Measurements from ENCODE around the gene CELF5. TPM values are rescaled to one million over a fixed set of nuclear protein-coding genes. Genes with fewer than 3 reads are reported as not detected.
"Not testable (repeated sequence)": the region's sequence is repeated elsewhere in the genome, so short reads cannot be mapped to it uniquely, and the experiment has no call there.

The CELF5 gene
- total RNA-seq, 1 donor from 2014 or later: not detected

DNA sequence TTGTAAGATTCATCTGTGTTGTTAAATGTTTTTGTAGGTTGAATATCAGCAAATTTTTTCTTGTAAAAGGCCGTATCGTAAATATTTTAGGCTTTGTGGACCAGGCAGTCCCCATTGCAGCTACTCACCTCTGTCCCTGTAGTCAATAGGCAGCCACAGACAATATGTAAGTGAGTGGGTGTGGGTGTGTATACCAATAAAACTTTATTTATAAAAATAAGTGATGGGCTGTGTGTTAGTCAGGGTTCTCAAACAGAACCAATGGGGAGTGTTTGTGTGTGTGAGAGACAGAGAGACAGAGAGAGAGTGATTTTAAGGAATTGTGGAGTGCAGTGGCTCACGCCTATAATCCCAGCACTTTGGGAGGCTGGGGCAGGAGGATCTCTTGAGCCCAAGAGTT, 104.3 kb downstream of the CELF5 start:
- Histone ChIP-seq H3K4me1 (no peaks in the 10 kb centered on the region), H3K27me3 (ENCODE audit: low read depth) (no peaks in the 10 kb centered on the region), H3K4me3 (no peak overlapping the region), H3K27ac (replicated peaks) (no peak overlapping the region), H3K9me3 (replicated peaks) (no peaks in the 10 kb centered on the region), H3K36me3 (no peaks in the 10 kb centered on the region)
- TF ChIP-seq, protein P1, sequence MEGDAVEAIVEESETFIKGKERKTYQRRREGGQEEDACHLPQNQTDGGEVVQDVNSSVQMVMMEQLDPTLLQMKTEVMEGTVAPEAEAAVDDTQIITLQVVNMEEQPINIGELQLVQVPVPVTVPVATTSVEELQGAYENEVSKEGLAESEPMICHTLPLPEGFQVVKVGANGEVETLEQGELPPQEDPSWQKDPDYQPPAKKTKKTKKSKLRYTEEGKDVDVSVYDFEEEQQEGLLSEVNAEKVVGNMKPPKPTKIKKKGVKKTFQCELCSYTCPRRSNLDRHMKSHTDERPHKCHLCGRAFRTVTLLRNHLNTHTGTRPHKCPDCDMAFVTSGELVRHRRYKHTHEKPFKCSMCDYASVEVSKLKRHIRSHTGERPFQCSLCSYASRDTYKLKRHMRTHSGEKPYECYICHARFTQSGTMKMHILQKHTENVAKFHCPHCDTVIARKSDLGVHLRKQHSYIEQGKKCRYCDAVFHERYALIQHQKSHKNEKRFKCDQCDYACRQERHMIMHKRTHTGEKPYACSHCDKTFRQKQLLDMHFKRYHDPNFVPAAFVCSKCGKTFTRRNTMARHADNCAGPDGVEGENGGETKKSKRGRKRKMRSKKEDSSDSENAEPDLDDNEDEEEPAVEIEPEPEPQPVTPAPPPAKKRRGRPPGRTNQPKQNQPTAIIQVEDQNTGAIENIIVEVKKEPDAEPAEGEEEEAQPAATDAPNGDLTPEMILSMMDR (IDR thresholded peaks at IDR 0.05; ENCODE audit: borderline replicate concordance): no peak
- intact Hi-C loops (cut with micrococcal nuclease): loop anchor here (5.0 kb wide), 1 partner anchor 144 kb away; no protein-coding TSS in a partner anchor
- no peak for DNase-seq

DNA sequence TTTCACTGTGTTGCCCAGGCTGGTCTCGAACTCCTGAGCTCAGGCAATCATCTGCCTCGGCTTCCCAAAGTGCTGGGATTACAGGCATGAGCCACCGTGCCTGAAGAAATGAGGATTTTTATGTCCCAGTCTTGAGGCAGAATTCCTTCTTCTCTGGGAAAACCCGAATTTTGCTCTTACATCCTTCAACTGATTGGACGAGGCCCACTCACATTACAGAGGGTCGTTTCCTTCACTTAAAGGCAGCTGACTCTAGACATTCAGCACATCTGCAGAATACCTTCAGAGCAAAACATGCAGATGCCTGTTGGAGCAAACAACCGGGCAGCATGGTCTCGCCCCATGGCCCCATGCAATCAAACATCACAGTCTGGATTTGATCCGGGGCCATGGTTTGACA, 105.6 kb downstream of the CELF5 start:
- Histone ChIP-seq H3K36me3 (no peaks in the 10 kb centered on the region), H3K4me1 (peaks cover 8% of the 10 kb centered on the region), H3K9me3 (replicated peaks) (no peaks in the 10 kb centered on the region), H3K27me3 (ENCODE audit: low read depth) (no peaks in the 10 kb centered on the region), H3K4me3 (no peak overlapping the region), H3K27ac (replicated peaks) (no peak overlapping the region)
- intact Hi-C loops (cut with micrococcal nuclease): loop anchor here (10.0 kb wide), 1 partner anchor 95 kb away; no protein-coding TSS in a partner anchor
- TF ChIP-seq, protein P1 (IDR thresholded peaks at IDR 0.05; ENCODE audit: borderline replicate concordance): no peak
- no peak for DNase-seq

DNA sequence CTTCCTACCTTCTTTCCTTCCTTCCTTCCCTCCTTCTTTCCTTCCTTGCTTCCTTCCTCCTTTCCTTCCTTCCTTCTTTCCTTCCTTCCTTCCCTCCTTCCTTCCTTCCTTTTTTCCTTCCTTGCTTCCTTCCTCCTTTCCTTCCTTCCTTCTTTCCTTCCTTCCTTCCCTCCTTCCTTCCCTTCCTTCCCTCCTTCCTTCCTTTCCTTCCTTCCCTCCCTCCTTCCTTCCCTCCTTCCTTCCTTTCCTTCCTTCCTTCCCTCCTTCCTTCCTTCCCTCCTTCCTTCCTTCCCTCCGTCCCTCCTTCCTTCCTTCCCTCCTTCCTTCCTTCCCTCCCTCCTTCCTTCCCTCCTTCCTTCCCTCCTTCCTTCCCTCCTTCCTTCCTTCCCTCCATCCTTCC, 107.8 kb downstream of the CELF5 start:
- H3K4me3 ChIP-seq; H3K27me3 ChIP-seq (ENCODE audit: low read depth); H3K9me3 ChIP-seq (replicated peaks); H3K36me3 ChIP-seq; H3K27ac ChIP-seq (replicated peaks); DNase-seq: not testable (repeated sequence)
- peaks cover 30% of the 10 kb centered on the region for H3K4me1 ChIP-seq
- intact Hi-C loops (cut with micrococcal nuclease): loop anchor here (10.0 kb wide), 1 partner anchor 93 kb away; no protein-coding TSS in a partner anchor

DNA sequence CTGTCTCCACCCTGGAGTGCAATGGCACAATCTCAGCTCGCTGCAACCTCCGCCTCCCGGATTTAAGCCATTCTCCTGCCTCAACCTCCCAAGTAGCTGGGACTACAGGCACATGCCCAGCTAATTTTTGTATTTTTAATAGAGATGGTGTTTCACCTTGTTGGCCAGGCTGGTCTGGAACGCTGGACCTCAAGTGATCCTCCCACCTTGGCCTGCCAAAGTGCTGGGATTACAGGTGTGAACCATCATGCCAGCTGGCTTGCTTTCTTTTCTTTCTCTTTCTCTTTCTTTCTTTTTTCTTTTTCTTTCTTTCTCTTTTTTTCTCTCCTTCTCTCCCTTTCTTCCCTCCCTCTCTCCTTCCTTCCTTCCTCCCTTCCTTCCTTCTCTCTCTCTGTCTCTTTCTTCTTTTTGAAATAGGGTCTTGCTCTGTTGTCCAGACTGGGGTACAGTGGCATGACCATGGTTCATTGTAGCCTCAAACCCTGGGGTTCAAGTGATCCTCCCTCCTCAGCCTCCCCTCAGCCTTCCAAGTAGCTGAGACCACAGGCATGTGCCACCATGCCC, 108.6 kb downstream of the CELF5 start:
- Histone ChIP-seq H3K36me3 (no peaks in the 10 kb centered on the region), H3K27ac (replicated peaks) (no peak overlapping the region), H3K9me3 (replicated peaks) (no peaks in the 10 kb centered on the region), H3K27me3 (ENCODE audit: low read depth) (no peaks in the 10 kb centered on the region), H3K4me3 (no peak overlapping the region), H3K4me1 (peaks cover 38% of the 10 kb centered on the region)
- no peak for DNase-seq
- TF ChIP-seq, protein P1 (IDR thresholded peaks at IDR 0.05; ENCODE audit: borderline replicate concordance): no peak
- intact Hi-C loops (cut with micrococcal nuclease): loop anchor here (10.0 kb wide), 1 partner anchor 92 kb away; no protein-coding TSS in a partner anchor

DNA sequence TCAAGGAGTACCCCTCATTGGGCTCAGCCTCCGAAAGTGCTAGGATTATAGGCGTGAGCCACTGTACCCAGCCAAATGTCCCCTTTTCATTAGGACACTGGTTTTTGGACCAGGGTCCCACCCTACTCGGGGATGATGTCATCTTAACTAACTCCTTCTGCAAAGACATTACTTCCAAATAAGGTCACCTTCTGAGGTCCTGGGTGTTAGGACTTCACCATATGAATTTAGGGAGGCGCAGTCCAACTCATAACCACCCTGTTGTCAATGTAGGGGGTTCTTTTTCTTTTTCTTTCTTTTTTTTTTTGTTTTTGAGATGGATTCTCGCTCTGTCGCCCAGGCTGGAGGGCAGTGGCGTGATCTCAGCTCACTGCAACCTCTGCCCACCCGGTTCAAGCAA, 109.2 kb downstream of the CELF5 start:
- DNase-seq: no peak
- Histone ChIP-seq H3K36me3 (no peaks in the 10 kb centered on the region), H3K4me3 (no peak overlapping the region), H3K27me3 (ENCODE audit: low read depth) (no peaks in the 10 kb centered on the region), H3K9me3 (replicated peaks) (no peaks in the 10 kb centered on the region), H3K27ac (replicated peaks) (no peak overlapping the region), H3K4me1 (peaks cover 43% of the 10 kb centered on the region)
- TF ChIP-seq, protein P1 (IDR thresholded peaks at IDR 0.05; ENCODE audit: borderline replicate concordance): no peak
- intact Hi-C loops (cut with micrococcal nuclease): loop anchor here (10.0 kb wide), 1 partner anchor 91 kb away; no protein-coding TSS in a partner anchor

DNA sequence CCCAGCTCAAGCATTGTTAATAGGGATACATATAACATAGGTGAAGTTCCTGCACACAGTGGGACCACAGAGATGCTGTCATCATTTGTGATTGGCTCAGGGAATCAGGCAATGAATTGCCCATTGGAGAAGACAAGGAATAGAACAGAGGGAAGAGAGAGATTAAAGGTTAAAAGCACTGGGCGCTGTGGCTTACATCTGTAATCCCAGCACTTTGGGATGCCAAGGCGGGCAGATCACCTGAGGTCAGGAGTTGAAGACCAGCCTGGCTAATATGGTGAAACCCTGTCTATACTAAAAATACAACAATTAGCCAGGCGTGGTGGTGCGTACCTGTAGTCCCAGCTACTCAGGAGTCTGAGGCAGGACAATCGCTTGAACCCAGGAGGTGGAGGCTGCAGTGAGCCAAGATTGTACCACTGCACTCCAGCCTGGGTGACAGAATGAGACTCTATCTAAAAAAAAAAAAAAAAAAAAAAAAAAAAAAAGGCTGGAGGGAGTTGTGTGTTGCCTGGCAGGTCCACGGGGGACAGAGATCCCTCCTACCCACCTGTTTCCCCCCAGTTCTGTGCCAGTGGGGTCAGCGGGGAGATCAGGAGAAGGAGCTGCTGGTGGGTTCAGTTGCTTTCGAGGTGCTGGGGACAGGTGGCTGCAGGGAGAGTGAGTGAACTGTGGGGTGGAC, 110.4 kb downstream of the CELF5 start:
- not testable (repeated sequence) for H3K27me3 ChIP-seq (ENCODE audit: low read depth); H3K4me3 ChIP-seq; H3K9me3 ChIP-seq (replicated peaks); DNase-seq; H3K36me3 ChIP-seq
- intact Hi-C loops (cut with micrococcal nuclease): loop anchor here (10.0 kb wide), 1 partner anchor 90 kb away; no protein-coding TSS in a partner anchor
- H3K4me1 ChIP-seq: peaks cover 45% of the 10 kb centered on the region
- H3K27ac ChIP-seq (replicated peaks): peak overlapping the region; percentile 98

Data from left ventricle myocardium inferior (tissue), 1 donor.